HTR-8/SVneo (cell line): Measurements from ENCODE around the gene CD180.

ENCODE experiments used
- DNase-seq: peaks from one replicate; pipeline ENCODE4 v3.0.0; 2011; ENCODE audit warnings: low spot score, mixed read lengths; ENCODE audit not compliant: insufficient read length
- FAIRE-seq: peaks from 2 replicates; lab custom pipeline; 2011; peaks lifted over from hg19 to GRCh38; lab: Jason Lieb, UNC

CD180 gene

DNA sequence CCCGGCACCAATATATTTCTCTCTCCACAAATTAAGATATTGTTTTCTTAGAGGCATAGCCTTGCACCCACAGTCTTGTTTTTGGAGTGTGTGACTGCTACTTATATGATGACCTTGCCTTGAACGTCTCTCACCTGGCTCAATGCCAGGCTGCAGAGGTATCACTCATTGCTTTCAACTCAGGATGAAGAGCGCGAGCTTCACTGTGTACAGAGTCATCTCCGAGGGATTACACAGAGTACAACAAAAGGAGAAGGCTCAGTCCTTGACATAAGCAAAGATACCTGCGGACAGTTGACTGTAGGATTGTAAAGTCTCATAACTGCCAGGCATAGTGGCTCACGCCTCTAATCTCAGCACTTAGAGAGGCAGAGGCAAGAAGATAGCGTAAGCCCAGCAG lies 53.8 kb downstream of the CD180 start:
- no peak for FAIRE-seq
- no peak for DNase-seq

- DNase-seq, result no peak
- no peak for FAIRE-seq
Measured at GRCh38 chr5:67141644-67142043, 55.0 kb downstream of the CD180 start.

DNA sequence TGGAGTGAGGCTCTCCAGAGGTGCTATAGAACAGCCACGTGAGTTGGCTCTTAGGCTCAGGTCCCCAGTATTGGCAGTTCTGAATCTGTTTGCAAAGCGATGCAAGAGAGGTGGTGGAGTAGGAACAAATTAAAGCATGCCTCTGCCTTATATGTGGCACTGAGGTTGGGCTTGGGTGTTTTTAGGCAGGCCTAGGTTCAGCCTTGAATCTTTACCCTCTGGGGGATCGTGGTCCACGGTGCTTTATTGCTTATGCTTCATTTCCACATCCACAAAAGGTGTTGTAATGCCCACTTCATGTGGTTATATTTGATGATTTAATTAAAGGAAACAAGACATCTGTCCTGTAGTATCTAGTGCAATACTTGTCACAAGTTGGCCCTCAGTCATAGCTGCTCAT lies 56.2 kb downstream of the CD180 start:
- DNase-seq (no peak), FAIRE-seq (no peak)

- DNase-seq (no peak), FAIRE-seq (no peak)
Measured at GRCh38 chr5:67139030-67139429, 57.6 kb downstream of the CD180 start.

GRCh38 chr5:67135381-67135984 lies 61.1 kb downstream of the CD180 start:
- no peak for DNase-seq
- FAIRE-seq, result no peak

- DNase-seq (no peak), FAIRE-seq (no peak)
Measured at GRCh38 chr5:67133776-67134175, 62.8 kb downstream of the CD180 start.

DNA sequence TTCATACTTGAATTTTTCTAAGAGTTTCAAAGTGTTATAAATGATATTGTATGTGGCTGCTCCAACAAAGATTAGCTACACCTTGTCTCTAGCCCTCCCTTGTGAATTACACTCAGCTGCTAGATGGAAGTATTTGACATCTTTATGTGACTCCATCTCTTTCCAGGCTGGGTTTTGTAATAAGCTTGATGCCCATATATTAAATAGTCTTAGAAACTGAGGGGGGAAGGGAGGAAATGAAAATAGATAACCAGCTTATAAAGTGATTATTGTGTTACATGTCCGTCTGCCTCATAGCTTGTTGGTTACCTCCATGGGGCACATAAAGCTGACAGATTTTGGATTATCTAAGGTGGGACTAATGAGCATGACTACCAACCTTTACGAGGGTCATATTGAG lies 63.4 kb downstream of the CD180 start:
- FAIRE-seq (no peak), DNase-seq (no peak)

GRCh38 chr5:67129768-67130167 lies 66.8 kb downstream of the CD180 start:
- DNase-seq, result no peak
- no peak for FAIRE-seq
